Measurements from ENCODE around the gene FARS2.

DNA sequence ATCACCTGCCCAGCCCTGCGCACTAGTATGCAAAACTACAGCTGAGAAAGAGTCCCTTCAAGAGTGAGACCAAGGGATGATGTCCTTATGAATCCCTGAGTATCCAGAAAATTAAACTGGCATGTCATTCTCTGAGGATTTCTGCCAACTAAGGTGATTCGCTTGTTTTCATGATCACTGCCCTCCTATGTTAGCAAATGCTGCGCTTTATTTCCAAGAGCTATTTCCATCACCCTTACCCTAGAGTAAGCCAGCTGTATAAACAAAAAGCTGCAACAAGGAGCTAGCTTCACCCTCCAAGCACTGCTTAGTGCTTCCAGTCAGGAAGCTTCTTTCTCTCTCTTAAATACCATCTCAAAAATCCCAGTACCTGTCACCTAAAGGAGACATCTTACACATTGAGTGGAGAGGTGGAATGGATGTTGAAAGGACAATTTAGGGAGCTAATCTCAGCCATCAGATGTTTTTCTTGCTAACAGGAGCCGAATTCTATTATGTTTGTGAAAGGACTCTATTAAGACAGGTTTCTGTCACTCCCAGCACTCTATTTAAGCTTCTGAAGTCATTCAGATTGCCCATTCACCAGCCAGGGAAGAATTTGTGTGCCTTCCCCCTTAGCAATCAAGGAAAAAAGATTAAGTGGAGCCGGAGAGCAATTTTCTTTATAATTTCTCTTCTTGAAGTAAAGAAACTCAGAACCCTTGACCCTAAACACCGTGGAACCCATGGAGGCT lies 423.2 kb downstream of the FARS2 start:
- TF ChIP-seq, protein P1, sequence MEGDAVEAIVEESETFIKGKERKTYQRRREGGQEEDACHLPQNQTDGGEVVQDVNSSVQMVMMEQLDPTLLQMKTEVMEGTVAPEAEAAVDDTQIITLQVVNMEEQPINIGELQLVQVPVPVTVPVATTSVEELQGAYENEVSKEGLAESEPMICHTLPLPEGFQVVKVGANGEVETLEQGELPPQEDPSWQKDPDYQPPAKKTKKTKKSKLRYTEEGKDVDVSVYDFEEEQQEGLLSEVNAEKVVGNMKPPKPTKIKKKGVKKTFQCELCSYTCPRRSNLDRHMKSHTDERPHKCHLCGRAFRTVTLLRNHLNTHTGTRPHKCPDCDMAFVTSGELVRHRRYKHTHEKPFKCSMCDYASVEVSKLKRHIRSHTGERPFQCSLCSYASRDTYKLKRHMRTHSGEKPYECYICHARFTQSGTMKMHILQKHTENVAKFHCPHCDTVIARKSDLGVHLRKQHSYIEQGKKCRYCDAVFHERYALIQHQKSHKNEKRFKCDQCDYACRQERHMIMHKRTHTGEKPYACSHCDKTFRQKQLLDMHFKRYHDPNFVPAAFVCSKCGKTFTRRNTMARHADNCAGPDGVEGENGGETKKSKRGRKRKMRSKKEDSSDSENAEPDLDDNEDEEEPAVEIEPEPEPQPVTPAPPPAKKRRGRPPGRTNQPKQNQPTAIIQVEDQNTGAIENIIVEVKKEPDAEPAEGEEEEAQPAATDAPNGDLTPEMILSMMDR (IDR thresholded peaks at IDR 0.05): no peak
- no peak for TF ChIP-seq POLR2A (IDR thresholded peaks at IDR 0.05; ENCODE audit: low read depth)
- TF ChIP-seq POLR2AphosphoS5 (IDR thresholded peaks at IDR 0.05): no peak
